Uterus (tissue), 2 donors: ENCODE measurements around the gene LRRC26.

Experiments
- CTCF ChIP-seq, 4 experiments: fragments of 200-600 bp in 2 of 4; fragments of 450-650 bp in 2 of 4; sonication (generic) in 2 of 4; IDR thresholded peaks; one replicate each; pipeline ENCODE4 v1.5.1; 2016 to 2019; ENCODE audit warnings: antibody characterized with exemption in 4 of 4, mild to moderate bottlenecking in 2 of 4, moderate library complexity in 1 of 4
- POLR2A ChIP-seq, 2 donors: fragments of 450-650 bp; IDR thresholded peaks; one replicate each; pipeline ENCODE4 v1.6.1; 2016; ENCODE audit warnings: antibody characterized with exemption in 2 of 2, mild to moderate bottlenecking in 1 of 2, moderate library complexity in 1 of 2

- no peak for TF ChIP-seq CTCF (IDR thresholded peaks at IDR 0.05)
- no peak for TF ChIP-seq POLR2A (IDR thresholded peaks at IDR 0.05)
These were observed 23.3 kb downstream of the LRRC26 start for GRCh38 chr9:137146527-137146918.
